ENCODE data around the gene RINL. TPM values are rescaled to one million over a fixed set of nuclear protein-coding genes. Genes with fewer than 3 reads are reported as not detected.

Gene RINL, protein sequence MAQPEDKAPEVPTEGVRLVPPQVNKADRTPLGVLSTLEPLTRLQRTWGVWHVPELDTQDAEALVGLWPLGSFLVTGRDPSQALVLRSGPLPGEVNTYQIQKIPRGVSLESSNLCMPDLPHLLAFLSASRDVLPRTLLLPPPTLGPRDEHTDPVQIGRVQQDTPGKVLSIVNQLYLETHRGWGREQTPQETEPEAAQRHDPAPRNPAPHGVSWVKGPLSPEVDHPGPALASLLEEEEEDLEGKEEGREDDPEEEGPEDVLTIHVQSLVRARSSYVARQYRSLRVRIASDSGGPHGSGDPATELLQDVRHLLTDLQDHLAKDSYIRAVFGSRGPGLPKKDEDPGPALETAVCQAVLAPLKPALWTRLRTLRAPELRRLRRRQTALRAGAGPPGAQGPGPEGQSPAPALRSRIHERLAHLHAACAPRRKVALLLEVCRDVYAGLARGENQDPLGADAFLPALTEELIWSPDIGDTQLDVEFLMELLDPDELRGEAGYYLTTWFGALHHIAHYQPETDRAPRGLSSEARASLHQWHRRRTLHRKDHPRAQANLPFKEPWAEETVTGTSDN
- polyA plus RNA-seq (2013, experiment 1 of 4) = 6.9 TPM
- 4.8 TPM for polyA plus RNA-seq (2013, experiment 2 of 4)
- 3.6 TPM for polyA plus RNA-seq (2013, experiment 3 of 4)
- polyA plus RNA-seq (2013, experiment 4 of 4) = 4.4 TPM

DNA sequence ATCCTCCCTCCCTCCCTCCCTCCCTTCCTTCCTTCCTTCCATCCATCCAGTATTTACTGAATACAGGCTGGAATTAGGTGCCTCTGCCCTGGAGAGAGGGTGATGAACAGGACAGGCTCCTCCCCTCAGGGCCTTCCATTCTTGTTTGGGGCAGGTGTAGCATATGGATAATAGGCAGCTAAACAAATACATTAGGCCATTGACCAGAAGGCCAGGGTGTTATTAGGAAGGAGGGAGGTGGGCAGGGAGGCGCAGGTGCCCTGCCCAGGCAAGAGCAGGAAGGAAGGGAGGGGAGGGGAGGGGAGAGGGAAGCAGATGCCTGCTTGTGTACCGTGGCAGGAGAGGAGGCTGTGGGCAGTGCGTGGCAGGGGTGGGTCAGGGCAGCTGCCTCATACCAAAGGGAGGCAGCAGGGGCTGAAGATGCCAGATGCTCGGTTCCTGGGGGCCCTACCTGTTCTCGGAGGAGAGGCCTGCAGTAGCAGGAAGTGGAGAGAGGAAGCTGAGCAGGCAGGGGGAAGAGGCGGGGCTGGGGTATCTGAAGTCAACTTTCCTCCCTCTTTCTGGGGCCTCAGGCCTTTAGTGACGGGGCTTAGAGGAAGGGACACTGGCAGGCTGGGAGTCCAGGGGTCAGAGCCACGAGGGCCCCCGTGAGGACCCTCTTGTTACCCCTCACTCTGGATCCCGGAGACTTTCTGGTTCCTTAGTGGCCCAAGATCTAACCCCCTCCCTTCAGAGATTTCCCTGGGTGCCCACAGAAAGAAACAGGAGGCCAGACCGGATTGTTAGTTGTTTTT is at the start of gene RINL:
RINL (minus strand) TSS at position 495 of the 794 bp plus-strand sequence. CDS start 1,533 bp downstream, outside the sequence.
- no peaks in the 10 kb centered on the region for H3K36me3 ChIP-seq (ENCODE audit: control insufficient read depth, insufficient read depth, low read length)
- no peaks in the 10 kb centered on the region for H3K27me3 ChIP-seq (ENCODE audit: control insufficient read depth, insufficient read depth, low read length, poor library complexity, severe bottlenecking)
- H3K4me3 ChIP-seq (ENCODE audit: insufficient read depth, low read depth, low read length) = no peak within 1 kb of the TSS
- 79 to 82% methylated on average over 11 of the region's 11 CpGs for WGBS, 2 experiments
- peaks cover 9% of the 10 kb centered on the region for H3K4me1 ChIP-seq (ENCODE audit: control insufficient read depth, insufficient read depth, low read length)
- H3K9me3 ChIP-seq (ENCODE audit: control insufficient read depth, low read length) = no peaks in the 10 kb centered on the region
- no peak within 1 kb of the TSS for H3K27ac ChIP-seq (ENCODE audit: insufficient read depth, low read depth, low read length, poor library complexity, severe bottlenecking)

DNA sequence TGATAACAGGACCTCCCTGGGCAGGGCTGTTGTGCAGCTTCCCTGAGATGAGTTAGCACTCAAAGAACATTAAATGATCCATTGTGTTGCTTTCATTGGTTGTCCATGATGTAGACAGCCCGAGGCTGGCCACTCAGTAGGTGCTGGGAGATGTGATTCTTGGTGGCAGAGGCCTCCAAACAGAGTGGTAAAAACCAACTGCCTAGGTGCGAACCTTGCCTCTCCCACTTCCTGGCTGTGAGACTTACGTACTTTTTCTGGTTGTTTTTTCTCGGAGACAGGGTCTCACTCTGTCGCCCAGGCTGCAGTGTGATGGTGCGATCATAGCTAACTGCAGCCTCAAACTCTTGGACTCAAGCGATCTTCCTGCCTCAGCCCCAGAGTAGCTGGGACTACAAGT is 46.3 kb upstream of the RINL start:
- Histone ChIP-seq H3K27ac (ENCODE audit: insufficient read depth, low read depth, low read length, poor library complexity, severe bottlenecking) (no peak overlapping the region), H3K9me3 (ENCODE audit: control insufficient read depth, low read length) (no peaks in the 10 kb centered on the region)
- 94 to 96% methylated on average over 7 of the region's 7 CpGs for WGBS, 2 experiments

DNA sequence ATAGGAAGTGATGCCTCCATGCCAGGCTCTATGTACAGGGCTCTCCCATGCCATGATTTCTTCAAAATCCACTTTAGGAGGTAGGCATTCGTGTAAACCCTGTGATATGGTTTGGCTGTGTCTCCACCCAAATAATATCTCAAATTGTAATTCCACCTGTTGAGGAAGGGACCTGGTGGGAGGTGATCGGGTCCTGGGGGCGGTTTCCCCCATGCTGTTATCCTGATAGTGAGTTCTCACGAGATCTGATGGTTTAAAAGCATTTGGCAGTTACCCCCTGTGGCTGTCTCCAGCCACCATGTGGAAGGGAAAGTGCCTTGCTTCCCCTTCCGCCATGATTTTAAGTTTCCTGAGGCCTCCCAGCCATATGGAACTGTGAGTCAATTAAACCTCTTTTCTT is 44.4 kb upstream of the RINL start:
- no peaks in the 10 kb centered on the region for H3K27me3 ChIP-seq (ENCODE audit: control insufficient read depth, insufficient read depth, low read length, poor library complexity, severe bottlenecking)
- no peaks in the 10 kb centered on the region for H3K9me3 ChIP-seq (ENCODE audit: control insufficient read depth, low read length)
- no peaks in the 10 kb centered on the region for H3K4me1 ChIP-seq (ENCODE audit: control insufficient read depth, insufficient read depth, low read length)
- 92% methylated on average over 5 of the region's 5 CpGs for WGBS, 2 experiments
- H3K27ac ChIP-seq (ENCODE audit: insufficient read depth, low read depth, low read length, poor library complexity, severe bottlenecking) = no peak overlapping the region
- H3K36me3 ChIP-seq (ENCODE audit: control insufficient read depth, insufficient read depth, low read length) = peaks cover 15% of the 10 kb centered on the region
- H3K4me3 ChIP-seq (ENCODE audit: insufficient read depth, low read depth, low read length) = no peak overlapping the region

More for the DNA sequence above, 46.3 kb upstream of the RINL start:
- peaks cover 15% of the 10 kb centered on the region for H3K36me3 ChIP-seq (ENCODE audit: control insufficient read depth, insufficient read depth, low read length)
- H3K4me3 ChIP-seq (ENCODE audit: insufficient read depth, low read depth, low read length) = no peak overlapping the region
- no peaks in the 10 kb centered on the region for H3K4me1 ChIP-seq (ENCODE audit: control insufficient read depth, insufficient read depth, low read length)
- no peaks in the 10 kb centered on the region for H3K27me3 ChIP-seq (ENCODE audit: control insufficient read depth, insufficient read depth, low read length, poor library complexity, severe bottlenecking)

DNA sequence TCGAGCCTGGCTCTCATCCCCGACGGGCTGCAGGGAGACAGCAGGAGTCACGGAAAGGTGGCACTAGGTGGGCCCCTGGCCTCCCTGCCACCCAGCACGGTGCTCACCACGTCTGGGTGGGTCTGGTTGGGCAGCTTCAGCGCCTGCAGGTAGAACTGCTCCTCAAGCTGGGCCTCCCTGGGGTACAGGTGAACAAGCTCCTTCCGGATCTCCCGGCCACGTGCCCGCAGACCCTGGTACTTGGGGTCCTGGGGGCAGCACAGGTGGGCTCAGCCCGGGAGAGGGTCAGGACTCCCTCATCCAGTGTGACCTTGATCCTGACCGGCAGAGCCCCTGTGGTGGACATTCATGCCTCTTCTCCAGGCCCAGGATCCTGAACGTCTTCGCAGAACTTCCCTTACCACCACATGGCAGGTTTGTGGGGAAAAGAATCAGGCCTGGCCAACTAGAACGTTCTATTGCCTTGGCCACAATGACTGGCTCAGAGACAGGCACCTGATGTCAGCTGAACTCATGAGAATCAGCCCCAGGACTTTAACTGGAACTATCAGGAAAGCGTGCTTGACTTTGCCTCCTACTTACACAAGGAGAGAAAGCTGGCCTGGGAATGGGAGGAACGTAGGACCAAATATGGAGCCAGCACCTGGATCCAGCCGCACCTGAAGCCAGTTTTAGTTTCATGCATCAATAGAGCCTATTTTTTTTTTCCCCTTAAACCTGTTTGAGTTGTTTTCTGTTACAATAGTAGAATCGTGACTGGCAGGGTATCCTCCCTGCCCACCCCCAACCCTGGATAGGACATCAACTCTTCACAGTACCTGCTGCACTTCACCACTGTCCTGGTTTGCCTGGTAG is 43.6 kb upstream of the RINL start:
- Histone ChIP-seq H3K36me3 (ENCODE audit: control insufficient read depth, insufficient read depth, low read length) (peaks cover 15% of the 10 kb centered on the region), H3K4me1 (ENCODE audit: control insufficient read depth, insufficient read depth, low read length) (no peaks in the 10 kb centered on the region), H3K27ac (ENCODE audit: insufficient read depth, low read depth, low read length, poor library complexity, severe bottlenecking) (no peak overlapping the region), H3K9me3 (ENCODE audit: control insufficient read depth, low read length) (no peaks in the 10 kb centered on the region), H3K27me3 (ENCODE audit: control insufficient read depth, insufficient read depth, low read length, poor library complexity, severe bottlenecking) (no peaks in the 10 kb centered on the region), H3K4me3 (ENCODE audit: insufficient read depth, low read depth, low read length) (no peak overlapping the region)
- WGBS, 2 experiments = 94 to 95% methylated on average over 20 of the region's 20 CpGs

DNA sequence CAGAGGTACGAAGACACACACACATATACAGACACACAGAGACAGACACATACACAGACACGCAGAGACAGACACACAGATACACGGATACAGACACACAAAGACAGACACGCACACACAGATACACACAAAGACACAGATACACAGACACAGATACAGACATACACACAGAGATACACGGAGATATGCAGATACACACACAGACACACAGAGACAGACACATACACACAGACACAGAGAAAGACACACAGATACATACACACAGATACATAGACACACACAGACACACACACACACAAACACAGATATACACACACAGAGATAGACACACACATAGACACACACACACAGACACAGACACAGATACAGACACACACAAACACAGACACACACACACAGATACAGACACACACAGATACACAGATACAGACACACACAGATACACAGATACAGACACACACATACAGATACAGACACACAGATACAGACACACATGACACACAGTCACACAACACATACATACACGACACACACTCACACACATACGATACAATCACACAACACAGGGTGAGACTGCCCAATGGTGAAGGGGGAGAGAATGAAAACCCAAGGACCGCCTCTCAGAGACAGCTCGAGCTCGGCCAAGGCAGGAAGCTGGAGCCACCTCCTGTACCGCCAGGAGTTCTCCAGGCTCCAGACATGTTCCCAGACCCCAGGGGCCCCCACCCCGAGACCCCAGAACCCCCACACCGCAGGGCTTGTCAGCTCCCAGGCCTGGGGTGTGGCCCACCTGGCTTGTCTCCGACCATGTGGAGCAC is 42.7 kb upstream of the RINL start:
- H3K9me3 ChIP-seq (ENCODE audit: control insufficient read depth, low read length) = no peaks in the 10 kb centered on the region
- peaks cover 15% of the 10 kb centered on the region for H3K36me3 ChIP-seq (ENCODE audit: control insufficient read depth, insufficient read depth, low read length)
- H3K4me3 ChIP-seq (ENCODE audit: insufficient read depth, low read depth, low read length) = no peak overlapping the region
- H3K27me3 ChIP-seq (ENCODE audit: control insufficient read depth, insufficient read depth, low read length, poor library complexity, severe bottlenecking) = no peaks in the 10 kb centered on the region
- H3K4me1 ChIP-seq (ENCODE audit: control insufficient read depth, insufficient read depth, low read length) = no peaks in the 10 kb centered on the region
- no peak overlapping the region for H3K27ac ChIP-seq (ENCODE audit: insufficient read depth, low read depth, low read length, poor library complexity, severe bottlenecking)
- WGBS, 2 experiments = 84 to 89% methylated on average over 14 of the region's 14 CpGs

DNA sequence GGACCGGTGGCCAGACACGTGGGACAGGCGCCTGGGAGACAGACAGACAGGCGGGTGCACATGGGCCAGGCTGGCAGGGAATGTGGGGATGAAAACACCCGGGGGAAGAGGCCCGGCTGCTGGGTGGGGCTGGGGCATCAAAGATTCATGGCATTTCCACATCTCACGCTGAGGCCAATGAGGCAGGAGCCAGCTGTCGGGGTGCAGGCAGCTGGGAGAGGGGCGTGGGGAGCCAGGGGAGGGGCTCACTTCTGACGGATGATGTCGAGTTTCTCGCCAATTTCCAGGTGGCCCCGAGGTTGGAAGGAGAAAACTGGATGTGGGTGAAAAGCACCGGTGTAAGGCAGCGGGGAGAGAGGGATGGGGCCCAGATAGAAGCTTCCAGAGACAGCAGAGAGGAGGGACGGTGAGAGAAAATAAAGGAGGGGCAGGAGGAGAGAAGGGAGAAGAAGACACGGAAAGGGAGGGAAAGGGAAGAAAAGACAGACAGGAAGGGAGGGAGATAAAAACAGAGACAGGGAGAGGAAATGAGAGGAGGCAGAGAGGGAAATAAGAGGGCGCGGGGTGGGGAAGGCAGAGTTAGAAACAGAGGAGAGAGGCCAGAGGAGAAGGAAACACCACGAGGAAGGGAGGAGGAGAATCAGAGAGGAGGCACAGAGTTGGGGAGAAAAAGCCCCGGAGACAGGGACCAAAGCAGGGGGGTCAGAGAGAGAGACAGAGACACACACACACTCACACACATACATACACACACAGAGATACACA is 41.9 kb upstream of the RINL start:
- no peaks in the 10 kb centered on the region for H3K9me3 ChIP-seq (ENCODE audit: control insufficient read depth, low read length)
- peaks cover 10% of the 10 kb centered on the region for H3K36me3 ChIP-seq (ENCODE audit: control insufficient read depth, insufficient read depth, low read length)
- whole genome bisulfite sequencing, 2 experiments = 91% methylated on average over 21 of the region's 21 CpGs
- H3K4me1 ChIP-seq (ENCODE audit: control insufficient read depth, insufficient read depth, low read length) = no peaks in the 10 kb centered on the region
- no peaks in the 10 kb centered on the region for H3K27me3 ChIP-seq (ENCODE audit: control insufficient read depth, insufficient read depth, low read length, poor library complexity, severe bottlenecking)
- H3K4me3 ChIP-seq (ENCODE audit: insufficient read depth, low read depth, low read length) = no peak overlapping the region
- H3K27ac ChIP-seq (ENCODE audit: insufficient read depth, low read depth, low read length, poor library complexity, severe bottlenecking) = no peak overlapping the region

DNA sequence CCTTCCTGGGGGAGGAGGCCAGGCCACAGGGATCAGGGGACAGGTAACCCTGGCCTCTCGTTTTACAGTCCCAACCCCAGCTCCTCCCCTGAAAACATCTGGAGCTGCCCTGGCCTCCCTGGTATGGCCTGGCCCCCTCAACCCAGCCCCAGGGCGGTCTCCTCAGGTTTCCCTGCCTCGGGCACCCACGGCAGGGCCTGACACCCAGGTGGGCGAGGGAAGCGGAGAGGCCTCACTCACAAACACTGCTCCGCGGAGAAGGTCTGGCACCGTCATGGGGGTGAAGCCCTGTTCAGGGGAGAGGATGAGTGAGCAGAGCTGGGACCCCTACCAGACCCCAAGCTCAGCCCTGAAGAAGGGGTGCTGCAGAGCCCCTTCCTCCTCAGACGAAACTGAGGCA is 40.5 kb upstream of the RINL start:
- WGBS, 2 experiments = 94 to 96% methylated on average over 10 of the region's 10 CpGs
- Histone ChIP-seq H3K9me3 (ENCODE audit: control insufficient read depth, low read length) (no peaks in the 10 kb centered on the region), H3K4me1 (ENCODE audit: control insufficient read depth, insufficient read depth, low read length) (no peaks in the 10 kb centered on the region), H3K36me3 (ENCODE audit: control insufficient read depth, insufficient read depth, low read length) (no peaks in the 10 kb centered on the region), H3K27me3 (ENCODE audit: control insufficient read depth, insufficient read depth, low read length, poor library complexity, severe bottlenecking) (no peaks in the 10 kb centered on the region), H3K4me3 (ENCODE audit: insufficient read depth, low read depth, low read length) (no peak overlapping the region), H3K27ac (ENCODE audit: insufficient read depth, low read depth, low read length, poor library complexity, severe bottlenecking) (no peak overlapping the region)

DNA sequence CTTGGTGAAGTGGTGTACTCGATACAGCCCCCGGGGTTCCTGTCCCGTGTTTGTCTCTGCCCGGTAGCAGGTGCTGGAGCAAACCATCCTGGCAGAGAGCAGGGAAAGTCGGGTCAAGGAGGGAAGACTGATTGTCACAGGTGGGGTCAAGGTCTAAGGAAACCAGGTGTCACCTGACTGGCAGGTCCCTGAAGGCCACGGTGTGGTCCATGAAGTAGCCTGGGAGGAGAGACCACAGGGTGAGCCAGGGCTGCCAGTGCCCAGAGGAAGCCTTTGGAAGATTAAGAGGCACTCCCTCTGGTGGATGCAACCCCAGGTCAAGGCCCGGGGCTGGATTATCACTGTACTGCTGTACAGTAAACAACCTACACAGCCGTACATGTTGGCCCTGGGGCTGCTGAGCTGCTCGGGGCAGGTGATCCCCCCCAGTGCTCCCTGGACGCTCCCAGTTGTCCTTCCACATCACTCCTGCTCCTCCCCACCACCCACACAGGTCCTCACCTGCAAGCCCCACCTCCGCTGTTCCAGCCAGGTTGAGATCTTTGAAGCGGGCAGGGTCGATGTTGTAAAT is 39.9 kb upstream of the RINL start:
- Histone ChIP-seq H3K27ac (ENCODE audit: insufficient read depth, low read depth, low read length, poor library complexity, severe bottlenecking) (no peak overlapping the region), H3K36me3 (ENCODE audit: control insufficient read depth, insufficient read depth, low read length) (no peaks in the 10 kb centered on the region), H3K9me3 (ENCODE audit: control insufficient read depth, low read length) (no peaks in the 10 kb centered on the region), H3K27me3 (ENCODE audit: control insufficient read depth, insufficient read depth, low read length, poor library complexity, severe bottlenecking) (no peaks in the 10 kb centered on the region), H3K4me3 (ENCODE audit: insufficient read depth, low read depth, low read length) (no peak overlapping the region), H3K4me1 (ENCODE audit: control insufficient read depth, insufficient read depth, low read length) (no peaks in the 10 kb centered on the region)
- 94% methylated on average over 13 of the region's 13 CpGs for WGBS, 2 experiments

Measured in ectodermal cell (in vitro differentiated cells).